GM18498 (cell line): ENCODE data around the gene CDK5R1.
"Not testable (repeated sequence)": the region's sequence is repeated elsewhere in the genome, so short reads cannot be mapped to it uniquely, and the experiment has no call there.

ENCODE experiments used
- ATAC-seq: cut with Tn5 transposase; IDR thresholded peaks from one replicate; pipeline ENCODE4 v1.9.1; 2021; ENCODE audit warnings: mild to moderate bottlenecking, moderate library complexity; ENCODE audit not compliant: unreplicated experiment

Gene CDK5R1

GRCh38 chr17:32486701-32487472, at the start of gene CDK5R1:
Gene CDK5R1, plus strand, starts transcription at chr17:32486993. Its CDS starts 628 bp downstream, at chr17:32487621.
- peak; percentile 67 for ATAC-seq

- no peak for ATAC-seq
These were observed 46.1 kb upstream of the CDK5R1 start for GRCh38 chr17:32440722-32441121.

GRCh38 chr17:32441886-32442285, 44.9 kb upstream of the CDK5R1 start:
- no peak for ATAC-seq

GRCh38 chr17:32443827-32444300, 42.9 kb upstream of the CDK5R1 start:
- ATAC-seq = no peak

GRCh38 chr17:32444301-32445073, 42.3 kb upstream of the CDK5R1 start, which contains the start of gene PSMD11:
Gene PSMD11, plus strand, starts transcription at chr17:32444510. Its CDS starts 14 bp downstream, at chr17:32444524.
- ATAC-seq = peak; percentile 93

GRCh38 chr17:32445074-32445415, 41.7 kb upstream of the CDK5R1 start:
- no peak for ATAC-seq

GRCh38 chr17:32445497-32445896, 41.3 kb upstream of the CDK5R1 start:
- no peak for ATAC-seq

- ATAC-seq = no peak
These were observed 40.8 kb upstream of the CDK5R1 start for GRCh38 chr17:32445971-32446370.

GRCh38 chr17:32446949-32447348, 39.8 kb upstream of the CDK5R1 start:
- no peak for ATAC-seq

GRCh38 chr17:32449963-32450362, 36.8 kb upstream of the CDK5R1 start:
- no peak for ATAC-seq

GRCh38 chr17:32450379-32450778, 36.4 kb upstream of the CDK5R1 start:
- not testable (repeated sequence) for ATAC-seq

- no peak for ATAC-seq
These were observed 34.9 kb upstream of the CDK5R1 start for GRCh38 chr17:32451879-32452278.

- no peak for ATAC-seq
These were observed 34.5 kb upstream of the CDK5R1 start for GRCh38 chr17:32452281-32452680.

- ATAC-seq = no peak
These were observed 33.4 kb upstream of the CDK5R1 start for GRCh38 chr17:32453370-32453769.

GRCh38 chr17:32458371-32458770, 28.4 kb upstream of the CDK5R1 start:
- no peak for ATAC-seq

GRCh38 chr17:32460054-32460453, 26.7 kb upstream of the CDK5R1 start:
- no peak for ATAC-seq

- ATAC-seq = no peak
These were observed 25.3 kb upstream of the CDK5R1 start for GRCh38 chr17:32461498-32461852.

GRCh38 chr17:32461853-32462617, 24.8 kb upstream of the CDK5R1 start:
- no peak for ATAC-seq

- ATAC-seq = no peak
These were observed 23.5 kb upstream of the CDK5R1 start for GRCh38 chr17:32463304-32463703.

GRCh38 chr17:32464374-32464773, 22.4 kb upstream of the CDK5R1 start:
- no peak for ATAC-seq

- no peak for ATAC-seq
These were observed 18.8 kb upstream of the CDK5R1 start for GRCh38 chr17:32467949-32468348.
